Ectodermal cell (in vitro differentiated cells): ENCODE data around the gene C1orf232.

Source experiments
- H3K27ac ChIP-seq: 2 replicates; pipeline ENCODE4 v1.7.0; 2013; ENCODE audit warnings: mild to moderate bottlenecking, low read depth, low read length; ENCODE audit not compliant: insufficient read depth, poor library complexity, severe bottlenecking
- H3K27me3 ChIP-seq: 2 replicates; pipeline ENCODE4 v1.7.0; 2013; ENCODE audit warnings: mild to moderate bottlenecking, low read length; ENCODE audit not compliant: insufficient read depth, control insufficient read depth, poor library complexity, severe bottlenecking
- H3K36me3 ChIP-seq: one replicate; pipeline ENCODE4 v1.7.0; 2013; ENCODE audit warnings: low read length; ENCODE audit not compliant: control insufficient read depth, insufficient read depth
- H3K4me1 ChIP-seq: one replicate; pipeline ENCODE4 v1.7.0; 2013; ENCODE audit warnings: low read length; ENCODE audit not compliant: control insufficient read depth, insufficient read depth
- H3K4me3 ChIP-seq: 2 replicates; pipeline ENCODE4 v1.7.0; 2013; ENCODE audit warnings: low read depth, low read length, control low read depth; ENCODE audit not compliant: insufficient read depth
- H3K9me3 ChIP-seq: 2 replicates; pipeline ENCODE4 v1.7.0; 2013; ENCODE audit warnings: mild to moderate bottlenecking, low read length, moderate library complexity; ENCODE audit not compliant: control insufficient read depth
- WGBS, 2 experiments: methylation state at CpG; one replicate each; pipeline ENCODE4 v1.1.7; 2013; ENCODE audit warnings: missing lambda C conversion rate in 2 of 2; 5-methylcytosine and 5-hydroxymethylcytosine counted together

The C1orf232 gene

GRCh38 chr1:26181586-26182382 lies 13.0 kb upstream of the C1orf232 start:
- Histone ChIP-seq H3K4me3 (no peak overlapping the region), H3K36me3 (no peaks in the 10 kb centered on the region), H3K27ac (no peak overlapping the region), H3K9me3 (no peaks in the 10 kb centered on the region), H3K4me1 (no peaks in the 10 kb centered on the region), H3K27me3 (no peaks in the 10 kb centered on the region)
- WGBS, 2 experiments = 89 to 93% methylated on average over 9 of the region's 9 CpGs

GRCh38 chr1:26180010-26180506 lies 11.3 kb upstream of the C1orf232 start:
- H3K27me3 ChIP-seq = no peaks in the 10 kb centered on the region
- H3K4me1 ChIP-seq = no peaks in the 10 kb centered on the region
- no peak overlapping the region for H3K4me3 ChIP-seq
- H3K9me3 ChIP-seq = no peaks in the 10 kb centered on the region
- 85 to 90% methylated on average over 4 of the region's 4 CpGs for WGBS, 2 experiments
- no peak overlapping the region for H3K27ac ChIP-seq
- no peaks in the 10 kb centered on the region for H3K36me3 ChIP-seq

DNA sequence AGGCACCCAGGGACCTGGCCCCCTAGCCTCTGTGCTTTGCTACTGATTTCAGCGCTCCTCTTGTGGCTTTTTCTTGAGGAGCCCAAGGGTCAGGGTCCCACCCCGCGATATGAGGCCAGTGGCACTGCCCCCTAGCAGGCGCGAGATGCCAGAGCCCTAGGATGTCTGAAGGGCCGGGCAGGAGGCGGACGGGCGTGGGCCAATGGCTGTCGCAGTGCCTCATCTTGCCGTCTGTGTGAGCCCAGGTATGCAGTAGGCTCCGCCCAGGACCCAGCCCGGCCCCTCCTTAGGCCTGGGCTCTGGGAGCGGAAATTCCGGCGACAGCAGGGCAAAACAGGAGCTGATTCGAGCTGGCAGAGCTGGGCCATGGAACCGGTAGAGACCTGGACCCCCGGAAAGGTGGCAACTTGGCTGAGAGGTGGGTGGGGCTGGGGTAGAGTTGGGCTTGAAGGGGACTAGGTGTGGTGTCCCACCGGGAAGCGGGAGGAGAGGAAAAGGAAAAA lies 8.5 kb upstream of the C1orf232 start, which contains the start of gene CNKSR1:
CNKSR1 (plus strand) TSS at position 310 of the 503 bp plus-strand sequence; CDS start at position 367, 57 bp downstream.
- no peaks in the 10 kb centered on the region for H3K9me3 ChIP-seq
- 24 to 26% methylated on average over 21 of the region's 21 CpGs for WGBS, 2 experiments
- peak within 1 kb of the TSS; percentile 7 for H3K4me3 ChIP-seq

DNA sequence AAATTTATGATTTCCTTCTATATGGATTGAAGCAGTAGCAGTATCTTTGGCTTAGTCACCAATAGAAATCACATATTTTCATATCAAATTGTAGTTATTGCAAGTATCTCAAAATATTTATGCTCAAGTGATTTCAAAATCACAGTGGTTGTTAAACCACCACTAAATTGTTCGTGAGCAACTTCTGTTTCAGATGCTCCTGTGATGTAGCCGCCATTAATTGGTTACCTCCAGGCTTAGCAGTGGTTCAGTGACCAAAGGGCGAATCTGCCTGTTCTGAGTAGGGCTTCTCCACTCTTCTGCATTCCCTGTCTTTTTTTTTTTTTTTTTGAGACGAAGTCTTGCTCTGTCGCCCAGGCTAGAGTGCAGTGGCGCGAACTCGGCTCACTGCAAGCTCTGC lies 6.6 kb upstream of the C1orf232 start:
- H3K9me3 ChIP-seq = no peaks in the 10 kb centered on the region
- no peak overlapping the region for H3K27ac ChIP-seq
- 95 to 96% methylated on average over 7 to 8 of the region's 8 CpGs for WGBS, 2 experiments
- no peaks in the 10 kb centered on the region for H3K36me3 ChIP-seq
- no peak overlapping the region for H3K4me3 ChIP-seq
- H3K4me1 ChIP-seq = peaks cover 14% of the 10 kb centered on the region
- no peaks in the 10 kb centered on the region for H3K27me3 ChIP-seq

More for the DNA sequence above, 8.5 kb upstream of the C1orf232 start, which contains the start of gene CNKSR1:
- Histone ChIP-seq H3K27ac (no peak within 1 kb of the TSS), H3K36me3 (no peaks in the 10 kb centered on the region), H3K4me1 (no peaks in the 10 kb centered on the region), H3K27me3 (no peaks in the 10 kb centered on the region)

DNA sequence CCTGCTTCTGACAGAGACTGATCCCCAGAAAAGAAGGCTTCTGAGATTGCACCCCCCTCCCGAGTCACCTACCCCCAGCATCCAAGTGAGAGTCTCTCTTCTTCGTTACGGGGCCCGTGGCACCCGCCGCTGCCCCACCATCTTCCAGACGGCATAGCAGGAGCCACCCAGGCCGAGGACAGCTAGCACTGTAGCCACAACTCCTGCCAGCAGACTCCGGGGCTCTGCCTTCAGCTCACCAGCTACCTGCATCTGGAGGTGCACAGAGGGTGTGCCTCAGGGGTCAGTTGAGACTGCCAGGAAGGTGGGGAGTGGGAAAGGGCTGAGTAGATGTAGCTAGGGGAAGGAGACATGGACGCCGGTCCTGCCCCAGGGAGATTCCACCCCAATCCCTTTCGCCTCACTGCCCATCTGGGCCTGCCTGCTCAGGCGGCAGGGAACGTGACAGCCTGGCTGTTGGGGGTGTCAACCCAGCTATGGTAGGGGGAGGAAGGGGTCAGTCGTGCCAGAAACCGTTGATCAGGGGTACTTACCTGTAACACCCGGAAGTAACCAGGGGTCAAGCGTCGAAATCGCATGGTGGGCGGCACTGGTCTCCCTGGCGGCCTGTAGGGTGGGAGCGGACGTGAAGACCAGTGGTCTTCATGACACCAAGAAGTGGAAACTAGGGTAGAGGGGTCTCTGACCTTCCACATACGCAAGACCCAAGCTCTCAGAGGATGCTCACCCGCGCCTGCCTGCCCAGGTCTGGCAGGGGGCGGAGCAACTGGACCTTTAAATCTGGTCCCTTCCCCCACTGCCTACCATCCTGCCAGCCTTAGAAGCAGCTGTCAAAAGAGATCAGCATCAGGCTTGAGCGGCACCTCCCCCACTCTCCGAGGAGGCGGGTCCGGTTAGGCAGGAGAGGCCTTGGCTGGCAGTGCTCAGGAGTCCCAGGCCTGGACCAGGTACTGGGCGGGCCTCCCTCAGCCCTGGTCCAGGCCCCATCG lies 2.6 kb upstream of the C1orf232 start, which contains the start of gene ZNF593OS:
ZNF593OS (minus strand) TSS at position 749 of the 989 bp plus-strand sequence; CDS start at position 578, 171 bp downstream.
- no peak within 1 kb of the TSS for H3K27ac ChIP-seq
- no peaks in the 10 kb centered on the region for H3K9me3 ChIP-seq
- peak within 1 kb of the TSS; percentile 83 for H3K4me3 ChIP-seq
- H3K27me3 ChIP-seq = peaks cover 3% of the 10 kb centered on the region
- WGBS, 2 experiments = 88 to 90% methylated on average over 34 of the region's 34 CpGs
- no peaks in the 10 kb centered on the region for H3K36me3 ChIP-seq
- peaks cover 35% of the 10 kb centered on the region for H3K4me1 ChIP-seq

DNA sequence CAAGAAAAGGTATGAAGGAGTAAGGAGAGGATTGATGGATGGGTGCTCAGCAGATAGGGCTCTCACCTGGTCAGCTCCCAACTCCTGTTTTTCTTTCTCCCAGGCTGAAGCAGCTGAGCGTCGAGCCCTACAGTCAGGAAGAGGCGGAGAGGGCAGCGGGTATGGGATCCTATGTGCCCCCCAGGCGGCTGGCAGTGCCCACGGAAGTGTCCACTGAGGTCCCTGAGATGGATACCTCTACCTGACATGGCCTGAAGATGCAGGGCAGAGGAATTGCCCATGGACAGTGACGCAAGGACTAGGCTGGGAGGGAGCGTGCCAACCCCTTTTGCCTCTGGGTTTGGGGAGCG lies 1.7 kb upstream of the C1orf232 start:
- Histone ChIP-seq H3K27ac (no peak overlapping the region), H3K36me3 (no peaks in the 10 kb centered on the region)

GRCh38 chr1:26169669-26170471 lies 1.1 kb upstream of the C1orf232 start, which contains the start of gene ZNF593:
Gene ZNF593 (plus strand): TSS chr1:26169908. CDS start chr1:26169984, 76 bp downstream.
- WGBS, 2 experiments = 2 to 3% methylated on average over 75 to 76 of the region's 76 CpGs

More for the DNA sequence above, 1.7 kb upstream of the C1orf232 start:
- WGBS, 2 experiments = 86 to 87% methylated on average over 9 of the region's 9 CpGs
- H3K9me3 ChIP-seq = no peaks in the 10 kb centered on the region
- peaks cover 41% of the 10 kb centered on the region for H3K4me1 ChIP-seq
- H3K4me3 ChIP-seq = peak overlapping the region; percentile 83
- peaks cover 9% of the 10 kb centered on the region for H3K27me3 ChIP-seq

GRCh38 chr1:26169198-26169554 lies 413 bp upstream of the C1orf232 start:
- peak overlapping the region; percentile 91 for H3K27ac ChIP-seq
- H3K9me3 ChIP-seq = no peaks in the 10 kb centered on the region
- H3K4me3 ChIP-seq = peak overlapping the region; percentile 83
- peaks cover 51% of the 10 kb centered on the region for H3K4me1 ChIP-seq
- H3K36me3 ChIP-seq = no peaks in the 10 kb centered on the region
- peaks cover 20% of the 10 kb centered on the region for H3K27me3 ChIP-seq
- 72 to 75% methylated on average over 4 of the region's 4 CpGs for WGBS, 2 experiments

More at GRCh38 chr1:26169669-26170471, 1.1 kb upstream of the C1orf232 start, which contains the start of gene ZNF593:
- peak within 1 kb of the TSS; percentile 91 for H3K27ac ChIP-seq
- H3K9me3 ChIP-seq = no peaks in the 10 kb centered on the region
- no peaks in the 10 kb centered on the region for H3K36me3 ChIP-seq
- peaks cover 47% of the 10 kb centered on the region for H3K4me1 ChIP-seq
- H3K4me3 ChIP-seq = peak within 1 kb of the TSS; percentile 83
- H3K27me3 ChIP-seq = peaks cover 15% of the 10 kb centered on the region

DNA sequence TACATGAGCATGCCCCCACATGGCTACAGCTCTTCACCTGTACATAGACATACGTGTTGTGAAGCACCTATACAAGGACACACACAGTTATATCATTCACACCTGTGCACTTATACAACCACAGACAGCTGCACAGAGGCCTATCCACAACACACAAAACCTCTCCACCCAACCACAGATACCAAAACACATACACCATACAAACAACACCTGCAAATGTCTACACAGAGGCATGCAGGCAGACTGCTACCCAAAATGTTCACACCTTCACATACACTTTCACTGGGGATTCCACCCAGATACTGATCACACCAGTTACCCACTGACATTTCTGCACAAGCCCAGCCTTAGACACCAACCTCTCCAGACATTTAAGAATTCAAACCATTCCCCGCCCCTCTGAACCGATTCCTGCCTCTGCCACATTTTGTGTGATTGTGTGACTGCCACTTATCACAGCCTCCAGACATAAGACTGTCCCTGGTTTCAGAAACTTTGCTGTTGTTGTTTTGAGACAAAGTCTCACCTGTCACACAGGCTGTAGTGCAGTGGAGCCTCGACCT lies 2.0 kb downstream of the C1orf232 start:
- 92% methylated on average over 4 of the region's 4 CpGs for WGBS, 2 experiments
- H3K27me3 ChIP-seq = peaks cover 44% of the 10 kb centered on the region

More for the DNA sequence above, 2.0 kb downstream of the C1orf232 start:
- peaks cover 51% of the 10 kb centered on the region for H3K4me1 ChIP-seq
- no peaks in the 10 kb centered on the region for H3K9me3 ChIP-seq
- no peak overlapping the region for H3K27ac ChIP-seq
- H3K36me3 ChIP-seq = no peaks in the 10 kb centered on the region
- no peak overlapping the region for H3K4me3 ChIP-seq
